HUDEP-2 (cell line): ENCODE results near the gene DDX53.

ENCODE experiments used
- DNase-seq, 76 experiments: peaks; one replicate each; lab custom pipeline; 2025; ENCODE audit not compliant: unreplicated experiment in 76 of 76; lab: John Stamatoyannopoulos, UW

DDX53 gene

DNA sequence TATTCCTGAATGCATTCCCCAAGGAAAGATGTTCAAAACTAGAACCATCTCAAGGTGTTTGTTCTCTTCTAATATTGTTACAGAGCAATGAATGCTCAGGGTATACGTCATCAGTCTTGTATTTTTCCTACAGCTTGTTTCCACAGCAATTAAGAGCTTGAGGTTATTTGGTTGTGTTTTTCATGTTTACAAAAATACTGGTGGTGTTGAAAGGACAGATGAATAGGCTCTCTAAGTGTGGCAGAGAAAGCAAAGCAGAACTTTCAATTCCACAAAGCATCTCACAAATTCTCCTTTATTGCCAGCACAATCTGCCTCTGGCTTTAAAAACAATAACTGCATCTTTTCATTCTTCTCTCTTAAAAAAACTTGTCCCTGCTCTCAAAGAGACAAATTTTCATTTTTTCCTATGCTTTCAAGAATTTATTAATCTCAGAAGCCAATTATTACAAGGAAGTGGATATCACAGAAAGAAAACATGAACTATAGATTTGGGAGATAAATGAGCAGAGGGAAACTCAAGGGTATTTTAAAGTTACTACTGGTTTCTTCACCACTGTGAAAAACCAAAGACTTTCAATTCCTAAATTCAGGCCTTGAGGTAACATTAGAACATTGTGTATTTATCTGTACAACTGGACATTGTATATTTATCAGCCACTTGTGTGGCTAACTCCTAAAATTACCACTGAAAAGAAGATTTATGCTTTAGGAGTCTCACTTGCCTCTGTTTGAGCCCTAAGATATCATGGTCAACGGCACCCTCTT, 49.2 kb downstream of the DDX53 start:
- no peak for DNase-seq

DNA sequence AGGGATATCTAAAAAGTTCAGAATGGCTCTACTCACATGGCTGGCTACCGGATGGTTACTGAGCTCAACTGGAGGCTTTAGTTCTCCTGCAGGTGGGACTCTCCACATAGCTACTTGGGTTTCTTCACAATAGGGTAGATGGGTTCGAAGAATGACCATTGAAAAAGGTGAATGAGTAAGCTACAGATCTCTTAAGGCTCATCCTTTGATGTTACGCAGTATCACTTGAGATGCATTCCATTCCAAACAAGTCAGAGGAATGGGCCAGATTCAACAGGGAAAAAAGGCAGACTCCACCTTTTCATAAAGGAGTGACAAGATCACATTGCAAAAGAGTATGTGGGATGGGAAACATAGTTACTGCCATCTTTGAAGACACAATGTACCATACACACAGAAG, 52.6 kb downstream of the DDX53 start:
- DNase-seq = no peak
